Measurements from ENCODE around the gene CANT1.
A peak's percentile ranks its signal among the peaks of the same experiment; 100 is the strongest.

CANT1 gene

DNA sequence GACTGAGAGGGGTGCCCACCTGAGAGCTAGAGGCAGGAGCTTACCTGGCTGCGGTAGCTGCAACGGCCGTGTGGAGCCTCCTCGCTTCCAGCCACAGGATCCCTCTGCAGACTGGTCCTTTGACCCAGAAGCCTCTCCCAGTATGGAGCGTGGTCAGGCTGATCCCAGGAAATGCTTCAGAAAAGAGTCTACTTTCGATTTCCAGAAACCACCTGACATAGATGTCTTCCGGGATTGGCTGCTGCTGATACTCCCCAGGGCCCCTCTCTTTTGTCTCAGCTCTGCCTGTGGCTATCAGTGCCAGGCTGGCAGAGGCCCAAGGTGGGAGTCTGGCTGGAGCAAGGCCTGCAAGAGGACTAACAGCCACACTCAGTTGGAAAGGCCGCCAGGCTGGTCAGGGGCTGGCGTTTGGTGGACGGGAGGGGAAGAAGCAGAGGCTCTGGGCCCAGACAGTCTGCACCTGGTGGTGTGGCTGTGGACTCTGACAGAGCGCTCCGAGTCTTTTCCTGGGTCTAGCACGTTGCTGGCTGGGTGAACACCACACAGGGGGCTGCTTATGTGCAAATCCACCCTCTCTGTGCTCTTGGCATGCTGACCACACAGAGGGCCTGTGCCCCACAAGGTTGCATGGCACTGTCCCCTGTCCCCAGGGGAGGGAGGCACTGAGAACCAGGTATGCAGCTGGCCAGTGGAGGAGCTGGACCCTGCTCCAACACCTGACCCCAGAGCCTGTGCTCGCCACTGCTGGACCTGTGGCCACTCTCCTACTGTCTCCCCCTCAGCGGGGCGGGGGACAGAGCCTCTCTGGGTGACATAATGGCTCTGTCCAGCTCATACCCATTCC is 29.6 kb downstream of the CANT1 start, which contains the start of gene LGALS3BP:
TSS of gene LGALS3BP (minus strand) at position 144 of the 844 bp plus-strand sequence. CDS start 2,732 bp downstream, outside the sequence.
- H3K27me3 Mint-ChIP-seq (ENCODE audit: low read depth, poor library complexity) = peaks cover 2% of the 10 kb centered on the region
- no peak within 1 kb of the TSS for H3K27ac Mint-ChIP-seq
- no peak within 1 kb of the TSS for H3K4me3 Mint-ChIP-seq
- DNase-seq = no peak
- H3K36me3 Mint-ChIP-seq (ENCODE audit: low read depth) = no peaks in the 10 kb centered on the region
- peaks cover 35% of the 10 kb centered on the region for H3K4me1 Mint-ChIP-seq
- no peaks in the 10 kb centered on the region for H3K9me3 Mint-ChIP-seq
- no peak for TF ChIP-seq CTCF (IDR thresholded peaks at IDR 0.05)

DNA sequence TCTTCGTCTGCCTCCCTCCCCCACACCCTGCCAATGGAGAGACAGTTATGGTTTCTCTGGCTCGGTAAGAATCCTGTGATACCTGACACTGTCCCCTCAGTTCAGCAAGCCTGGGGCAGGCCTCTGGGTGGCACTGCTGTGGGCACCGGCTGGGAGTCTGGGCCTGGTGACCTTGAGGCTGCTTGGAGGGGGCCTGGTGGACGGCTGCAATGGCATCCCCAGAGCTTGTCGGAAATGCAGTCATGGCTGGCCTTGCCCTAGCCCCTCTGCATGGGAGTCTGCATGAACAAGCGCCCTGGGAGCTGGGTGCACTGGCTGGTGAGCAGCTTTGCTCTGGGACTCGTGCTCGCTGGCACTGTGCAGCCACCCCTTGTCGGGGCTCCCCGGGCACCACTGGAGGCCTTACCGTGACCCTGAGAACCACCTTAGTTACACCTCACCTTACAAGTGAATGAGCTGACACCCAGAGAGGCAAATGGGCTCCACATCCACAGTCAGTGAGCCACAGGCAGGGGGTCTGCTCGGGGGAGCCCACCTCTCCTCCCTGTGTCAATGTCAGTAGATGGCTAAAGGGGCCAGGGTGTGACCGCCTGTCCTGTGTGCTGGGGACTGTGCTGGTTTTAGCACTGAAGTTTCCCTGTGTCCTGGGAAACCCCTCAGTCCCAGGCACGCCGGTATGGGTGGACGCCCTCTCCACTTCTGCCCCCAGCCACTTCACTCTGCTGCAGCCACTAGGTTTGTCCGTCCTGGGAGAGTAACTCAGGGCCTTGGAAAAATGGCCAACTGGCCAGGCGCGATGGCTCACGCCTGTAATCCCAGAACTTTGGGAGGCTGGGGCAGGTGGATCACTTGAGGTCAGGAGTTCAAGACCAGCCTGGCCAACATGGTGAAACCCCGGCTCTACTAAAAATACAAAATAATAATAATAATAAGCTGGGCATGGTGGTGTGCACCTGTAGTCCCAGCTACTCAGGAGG is 31.3 kb downstream of the CANT1 start:
- Mint-ChIP-seq H3K27me3 (ENCODE audit: low read depth, poor library complexity) (peaks cover under 1% of the 10 kb centered on the region), H3K4me3 (peak overlapping the region; percentile 20), H3K27ac (no peak overlapping the region), H3K9me3 (no peaks in the 10 kb centered on the region), H3K36me3 (ENCODE audit: low read depth) (no peaks in the 10 kb centered on the region), H3K4me1 (peaks cover 52% of the 10 kb centered on the region)
- DNase-seq = no peak
- no peak for TF ChIP-seq CTCF (IDR thresholded peaks at IDR 0.05)

DNA sequence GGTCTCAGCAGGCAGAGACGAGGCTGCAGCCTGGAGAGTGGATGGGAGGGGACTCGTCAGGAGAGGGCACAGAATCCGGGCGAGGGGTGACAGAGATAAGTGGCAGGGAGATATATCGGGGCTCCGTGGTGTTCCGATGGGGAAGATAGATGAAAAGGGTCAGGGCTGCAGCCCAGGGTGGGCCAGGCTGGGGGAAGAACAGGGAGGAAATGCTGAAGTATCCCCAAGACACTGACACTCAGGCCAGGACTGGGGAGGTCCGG is 32.0 kb downstream of the CANT1 start:
- no peaks in the 10 kb centered on the region for H3K27me3 Mint-ChIP-seq (ENCODE audit: low read depth, poor library complexity)
- peaks cover 59% of the 10 kb centered on the region for H3K4me1 Mint-ChIP-seq
- TF ChIP-seq CTCF (IDR thresholded peaks at IDR 0.05) = no peak
- peak overlapping the region; percentile 20 for H3K4me3 Mint-ChIP-seq
- H3K9me3 Mint-ChIP-seq = no peaks in the 10 kb centered on the region
- DNase-seq = no peak
- H3K27ac Mint-ChIP-seq = no peak overlapping the region
- no peaks in the 10 kb centered on the region for H3K36me3 Mint-ChIP-seq (ENCODE audit: low read depth)

DNA sequence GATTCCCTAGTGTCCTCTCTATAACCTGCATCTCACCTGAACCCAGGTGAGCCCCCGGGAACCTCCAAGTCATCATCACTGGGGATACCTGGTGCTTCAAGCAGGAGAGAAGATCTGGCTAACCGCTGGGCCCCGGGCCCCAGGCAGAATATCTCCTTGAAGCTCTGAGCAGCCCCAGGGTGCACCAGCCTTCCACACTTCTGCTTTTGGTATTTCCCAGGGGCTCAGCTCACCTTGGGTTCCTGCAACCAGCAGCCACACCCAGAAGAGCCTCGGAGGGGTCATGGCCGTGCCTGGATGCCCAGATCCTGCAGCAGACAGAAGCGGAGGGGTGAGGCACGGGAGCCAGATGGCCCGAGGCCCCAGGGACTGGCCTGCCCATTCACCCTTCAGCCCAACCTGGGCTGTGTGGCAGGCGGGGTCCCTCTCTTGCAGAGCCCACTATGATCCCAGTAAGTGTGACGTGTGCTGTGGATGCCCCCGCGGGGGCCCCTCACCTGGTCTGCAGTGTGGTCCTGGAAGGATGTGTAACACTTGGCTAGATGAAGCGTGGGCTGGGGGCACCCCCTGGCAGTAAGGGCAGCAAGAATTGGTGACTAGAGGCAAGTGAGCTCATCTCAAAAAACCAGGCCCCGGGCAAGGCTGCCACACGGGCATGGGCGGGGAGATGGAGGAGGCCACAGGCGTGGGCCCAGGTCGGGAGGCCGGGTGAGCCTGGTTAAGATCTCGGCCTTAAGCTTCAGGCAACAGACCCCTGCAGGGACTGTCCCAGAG is 32.5 kb downstream of the CANT1 start:
- Mint-ChIP-seq H3K36me3 (ENCODE audit: low read depth) (no peaks in the 10 kb centered on the region), H3K27me3 (ENCODE audit: low read depth, poor library complexity) (no peaks in the 10 kb centered on the region), H3K27ac (peak overlapping the region; percentile 87), H3K4me3 (no peak overlapping the region), H3K4me1 (peaks cover 64% of the 10 kb centered on the region), H3K9me3 (no peaks in the 10 kb centered on the region)
- DNase-seq = no peak
- TF ChIP-seq CTCF (IDR thresholded peaks at IDR 0.05) = no peak

DNA sequence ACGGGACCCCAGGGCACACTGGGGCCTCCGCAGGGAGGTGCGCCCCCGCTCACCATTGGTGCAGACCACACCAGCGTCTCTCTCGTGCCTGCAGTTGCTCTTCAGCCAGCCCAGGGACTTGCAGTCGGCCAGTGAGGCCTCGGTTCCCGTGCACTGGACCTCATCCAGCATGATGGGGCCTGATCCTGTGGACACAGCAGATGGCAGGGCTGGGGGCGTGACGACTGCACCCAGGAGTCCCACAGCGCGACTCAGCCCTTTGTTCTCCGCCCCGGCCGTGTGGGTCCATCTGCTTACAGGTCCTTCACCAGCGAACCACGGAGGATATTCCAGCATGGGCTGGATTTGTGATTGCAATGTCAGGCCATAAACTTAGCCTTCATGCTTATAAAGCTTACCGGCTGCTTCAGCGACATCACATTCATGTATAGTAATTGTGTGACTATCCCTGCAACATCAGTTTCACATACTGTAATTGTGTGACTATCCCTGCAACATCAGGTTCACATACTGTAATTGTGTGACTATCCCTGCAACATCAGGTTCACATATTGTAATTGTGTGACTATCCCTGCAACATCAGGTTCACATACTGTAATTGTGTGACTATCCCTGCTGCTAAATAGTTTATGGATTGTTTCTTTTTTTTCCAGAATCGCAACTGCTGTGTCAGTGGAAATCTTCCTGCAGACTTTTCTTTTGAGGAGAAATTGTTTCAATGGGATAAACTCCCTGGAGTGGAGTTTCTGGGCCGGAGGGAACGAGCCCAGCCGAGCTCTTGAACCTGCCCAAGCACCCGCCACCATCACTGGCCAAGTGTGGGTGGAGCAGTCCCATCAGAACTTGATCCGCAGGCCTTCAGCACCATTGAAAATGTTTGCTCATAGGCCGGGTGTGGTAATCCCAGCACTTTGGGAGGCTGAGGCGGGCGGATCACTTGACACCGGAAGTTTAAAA is 34.7 kb downstream of the CANT1 start:
- Mint-ChIP-seq H3K4me1 (peaks cover 73% of the 10 kb centered on the region), H3K4me3 (no peak overlapping the region), H3K27ac (no peak overlapping the region), H3K9me3 (no peaks in the 10 kb centered on the region), H3K36me3 (ENCODE audit: low read depth) (no peaks in the 10 kb centered on the region), H3K27me3 (ENCODE audit: low read depth, poor library complexity) (no peaks in the 10 kb centered on the region)
- peak; percentile 33 for DNase-seq
- TF ChIP-seq CTCF (IDR thresholded peaks at IDR 0.05) = no peak

Data from nephron progenitor cell (in vitro differentiated cells).